OCI-LY1 (cell line): ENCODE measurements around the gene CTNNA3.

Experiments
- CTCF ChIP-seq: fragments of 200-600 bp; sonication (generic), shearing (Covaris generic); IDR thresholded peaks from 2 replicates; pipeline ENCODE4 v1.5.1; 2017; ENCODE audit warnings: mild to moderate bottlenecking, antibody characterized with exemption, low read length, moderate library complexity, mixed read lengths
- EZH2 ChIP-seq: fragments of 200-600 bp; sonication (generic), shearing (Covaris generic); IDR thresholded peaks from 2 replicates; pipeline ENCODE4 v1.8.0; 2017; ENCODE audit warnings: borderline replicate concordance, mixed run types, mild to moderate bottlenecking, antibody characterized with exemption, low read length, moderate library complexity, mixed read lengths

GRCh38 chr10:67043041-67043440, 653.0 kb downstream of the CTNNA3 start:
- TF ChIP-seq CTCF (no peak), EZH2 (no peak)
